ENCODE measurements around the gene LDHD.
A peak's percentile ranks its signal among the peaks of the same experiment; 100 is the strongest.

LDHD gene

DNA sequence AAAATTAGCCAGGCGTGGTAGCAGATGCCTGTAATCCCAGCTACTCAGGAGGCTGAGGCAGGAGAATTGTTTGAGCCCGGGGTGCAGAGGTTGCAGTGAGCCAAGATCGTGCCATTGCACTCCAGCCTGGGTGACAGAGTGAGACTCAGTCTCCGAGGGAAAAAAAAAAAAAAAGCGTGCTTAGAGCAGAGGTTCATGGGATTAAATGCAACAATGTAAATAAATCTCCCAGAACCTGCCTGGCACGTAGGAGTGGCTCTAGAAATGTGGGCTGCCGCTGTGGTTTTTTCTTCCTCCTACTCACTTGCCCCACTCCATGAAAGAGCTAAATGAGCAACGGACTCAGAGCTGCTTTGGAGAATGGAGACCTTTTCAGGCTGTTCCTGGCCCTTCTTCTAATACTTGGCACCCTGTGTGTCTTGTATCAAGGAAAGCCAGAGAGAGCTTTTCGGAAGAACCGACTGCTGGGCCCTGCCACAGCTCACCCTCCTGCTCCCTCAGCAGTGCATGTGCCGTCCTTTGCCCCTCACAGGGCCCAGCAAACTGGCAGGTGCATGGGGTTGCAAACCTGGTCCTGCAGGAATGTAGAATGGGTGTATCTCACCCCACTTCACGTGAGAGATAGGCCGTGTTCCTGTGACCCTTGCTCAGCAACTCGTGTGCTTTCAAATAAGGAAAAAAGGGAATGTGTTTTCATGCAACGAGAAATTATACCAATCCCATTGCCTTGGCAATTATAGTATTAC is 52.0 kb downstream of the LDHD start:
- peak; percentile 44 for DNase-seq (ENCODE audit: low read depth, low spot score)
- peak overlapping the region; percentile 32 for H3K27ac ChIP-seq

DNA sequence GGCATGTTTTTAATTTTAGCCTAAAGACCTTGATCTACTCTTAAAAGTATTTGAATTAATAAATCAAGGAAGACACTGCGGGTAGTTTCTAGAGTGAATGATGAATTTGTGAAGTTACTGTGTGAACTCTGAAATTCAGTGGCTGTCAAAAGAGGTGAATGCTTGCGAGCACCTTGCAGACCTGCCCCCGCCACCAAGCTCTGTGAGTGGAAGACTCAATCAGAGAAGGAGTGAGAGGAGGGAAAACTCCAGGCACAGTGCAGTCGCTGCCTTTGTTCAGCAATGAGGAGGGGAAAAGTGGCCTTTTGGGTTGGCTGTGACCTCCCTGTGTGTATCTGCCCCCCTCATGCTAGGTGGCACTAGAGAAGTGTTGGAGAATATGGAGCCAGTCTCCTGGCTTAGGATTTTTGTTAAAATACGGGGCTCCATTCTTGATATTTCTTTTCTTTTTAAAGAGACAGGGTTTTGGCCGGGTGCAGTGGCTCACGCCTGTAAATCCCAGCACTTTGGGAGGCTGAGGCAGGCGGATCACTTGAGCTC is 53.0 kb downstream of the LDHD start:
- H3K27ac ChIP-seq, result no peak overlapping the region
- no peak for DNase-seq (ENCODE audit: low read depth, low spot score)

DNA sequence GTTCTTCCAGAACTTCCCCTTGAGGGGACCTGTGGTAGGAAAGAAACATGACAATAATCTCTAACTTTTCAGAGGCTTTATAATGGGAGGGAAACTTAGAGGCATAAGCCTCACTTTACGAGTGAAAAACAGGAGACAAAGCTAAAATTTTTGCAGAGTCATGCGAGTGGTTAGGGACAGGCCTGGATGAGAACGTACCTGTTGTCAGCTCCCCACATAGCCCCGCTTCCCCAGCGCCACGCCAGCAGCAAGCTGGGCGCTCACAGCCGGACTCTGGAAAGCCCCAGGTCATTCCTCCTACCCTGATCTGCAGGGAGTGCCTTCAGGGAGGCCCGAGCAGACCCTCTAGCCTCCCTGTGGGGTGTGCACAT is 53.6 kb downstream of the LDHD start:
- no peak for DNase-seq (ENCODE audit: low read depth, low spot score)
- no peak overlapping the region for H3K27ac ChIP-seq

DNA sequence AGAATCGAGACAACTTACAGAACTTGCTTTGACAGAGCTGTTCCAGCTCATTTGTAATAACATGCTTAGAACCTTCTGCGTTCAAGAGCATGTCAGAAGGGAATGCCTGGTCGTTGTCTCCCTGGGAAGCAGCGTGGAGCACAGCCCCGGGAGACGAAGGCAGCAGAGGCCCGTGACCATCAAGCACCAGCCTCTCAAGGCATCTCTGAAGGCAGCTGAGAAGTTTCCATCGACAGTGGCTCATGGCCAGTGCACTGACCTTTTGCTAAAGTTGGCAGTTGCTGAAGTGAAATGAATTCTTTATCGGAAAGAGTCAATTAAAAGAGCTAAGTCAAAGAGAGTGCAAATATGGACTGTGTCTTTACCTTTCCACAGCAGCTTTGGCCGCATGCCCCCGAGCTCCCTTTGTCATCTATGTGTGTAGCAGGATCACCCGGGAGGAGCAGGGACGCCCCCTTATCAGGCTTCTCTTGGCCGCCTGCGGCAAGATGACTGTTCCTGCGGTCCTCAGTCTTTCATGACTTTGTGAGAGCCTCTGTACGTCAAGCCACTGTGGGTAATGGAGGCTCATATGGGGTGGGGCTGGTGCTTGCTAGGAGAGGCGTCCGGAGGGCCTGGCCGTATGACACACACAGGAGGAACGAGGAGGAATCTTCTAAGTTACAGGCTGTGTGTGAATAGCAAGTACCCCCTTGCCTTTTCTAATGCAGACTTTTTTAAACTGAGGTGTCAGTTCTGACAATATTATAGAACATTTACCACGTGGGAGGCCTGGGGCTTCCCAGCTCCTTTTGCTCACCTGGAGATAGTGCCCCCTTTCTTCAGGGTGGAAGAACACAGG is 54.2 kb downstream of the LDHD start:
- DNase-seq (ENCODE audit: low read depth, low spot score), result no peak
- no peak overlapping the region for H3K27ac ChIP-seq
